K562 (cell line): ENCODE results near the gene FAM124A. TPM values are rescaled to one million over a fixed set of nuclear protein-coding genes. Genes with fewer than 3 reads are reported as not detected.

Experiments used
- ATAC-seq: fragments of 200-7000 bp; cut with Tn5 transposase; 3 replicates; pipeline ENCODE4 v1.9.1; 2020; ENCODE audit warnings: moderate library complexity
- BruUV-seq: library from RNA; stranded (reverse); fragments of 400-500 nt; replicated peaks from 2 replicates; lab custom pipeline; 2021; lab: Mats Ljungman, UMichigan
- CTCF ChIA-PET: fragments of 300-600 bp; formaldehyde crosslinking; extraction: SDS; loops from one replicate; lab custom pipeline; 2021; ENCODE audit warnings: low intra/inter-chr PET ratio; lab: Yijun Ruan, JAX
- POLR2A ChIA-PET: fragments of 300-600, 350-650 bp; sonication (Branson Sonifier 250); formaldehyde crosslinking; extraction: SDS; loops from one replicate; lab custom pipeline; 2021; ENCODE audit warnings: antibody characterized with exemption, inconsistent platforms; lab: Yijun Ruan, JAX
- DNase-seq, 4 experiments: peaks; one replicate each; pipeline versions ENCODE4 v3.0.0 to v3.0.0-alpha.2; 2011 to 2018; ENCODE audit warnings: low spot score in 3 of 4, mixed read lengths in 3 of 4; ENCODE audit errors: extremely low read depth in 1 of 4
- FAIRE-seq: peaks from 2 replicates; lab custom pipeline; 2011; peaks lifted over from hg19 to GRCh38; lab: Jason Lieb, UNC
- H2AFZ ChIP-seq: 2 replicates; pipeline ENCODE4 v1.6.0; 2011; ENCODE audit warnings: low read depth, low read length, control low read depth, inconsistent platforms
- H3K27ac ChIP-seq: fragments of 200-600 bp; 3 replicates; pipeline ENCODE4 v1.8.0; 2011; ENCODE audit warnings: low read depth, mild to moderate bottlenecking, control low read depth, inconsistent platforms, low read length, moderate library complexity, mixed read lengths; ENCODE audit errors: extremely low read depth
- H3K27me3 ChIP-seq, 2 experiments: fragments of 300-600 bp in 1 of 2; 2 replicates in 1 of 2; 3 replicates in 1 of 2; pipeline versions ENCODE4 v1.6.0 to v1.8.0; 2011; ENCODE audit warnings: inconsistent platforms in 2 of 2, low read length in 2 of 2, mild to moderate bottlenecking in 1 of 2, mixed read lengths in 1 of 2, moderate library complexity in 1 of 2; ENCODE audit not compliant: control insufficient read depth in 2 of 2, insufficient read depth in 2 of 2
- H3K36me3 ChIP-seq: fragments of 300-600 bp; 3 replicates; pipeline ENCODE4 v1.8.0; 2011; ENCODE audit warnings: mild to moderate bottlenecking, low read length, inconsistent platforms; ENCODE audit not compliant: control insufficient read depth, insufficient read depth
- H3K4me1 ChIP-seq, 2 experiments: fragments of 200-600 bp in 1 of 2; replicated peaks in 1 of 2; 2 replicates in 1 of 2; 3 replicates in 1 of 2; pipeline versions ENCODE4 v1.5.1 to v1.8.0; 2011; ENCODE audit warnings: inconsistent platforms in 2 of 2, low read length in 2 of 2, mild to moderate bottlenecking in 1 of 2, mixed read lengths in 1 of 2, moderate library complexity in 1 of 2; ENCODE audit not compliant: control insufficient read depth in 2 of 2, insufficient read depth in 2 of 2
- H3K4me2 ChIP-seq: 2 replicates; pipeline ENCODE4 v1.6.1; 2011; ENCODE audit warnings: low read length, control low read depth, inconsistent platforms, mixed read lengths; ENCODE audit not compliant: insufficient read depth
- H3K4me3 ChIP-seq: fragments of 200-600 bp; sonication (generic), shearing (Covaris generic); 2 replicates; pipeline ENCODE4 v1.5.1; 2016; ENCODE audit warnings: control low read depth, inconsistent platforms
- H3K79me2 ChIP-seq: fragments of 200-600 bp; 3 replicates; pipeline ENCODE4 v1.8.0; 2011; ENCODE audit warnings: low read length, inconsistent platforms; ENCODE audit not compliant: control insufficient read depth, insufficient read depth
- H3K9ac ChIP-seq, 2 experiments: 2 replicates each; pipeline versions ENCODE4 v1.6.0 to v1.6.1; 2011; ENCODE audit warnings: low read depth in 2 of 2, low read length in 2 of 2, control low read depth in 1 of 2, inconsistent platforms in 1 of 2, mild to moderate bottlenecking in 1 of 2, mixed read lengths in 1 of 2; ENCODE audit not compliant: insufficient read depth in 1 of 2
- H3K9me1 ChIP-seq: one replicate; pipeline ENCODE4 v1.6.0; 2011; ENCODE audit warnings: inconsistent platforms, mild to moderate bottlenecking, low read length, moderate library complexity; ENCODE audit not compliant: control insufficient read depth, insufficient read depth
- H3K9me3 ChIP-seq: replicated peaks from 2 replicates; pipeline ENCODE4 v1.5.1; 2011; ENCODE audit warnings: low read depth, low read length, inconsistent platforms; ENCODE audit not compliant: control insufficient read depth, insufficient read depth
- H4K20me1 ChIP-seq: replicated peaks from 2 replicates; pipeline ENCODE4 v1.6.1; 2011; ENCODE audit warnings: low read length, inconsistent platforms, mixed read lengths; ENCODE audit not compliant: control insufficient read depth, insufficient read depth
- MYC ChIP-seq, 2 experiments: fragments of 250-450 bp in 1 of 2; sonication (Bioruptor Pico) in 1 of 2; IDR thresholded peaks; 2 replicates each; pipeline versions ENCODE4 v1.5.1 to v1.6.1; 2012 to 2021; ENCODE audit warnings: low read depth in 2 of 2, borderline replicate concordance in 1 of 2, improper control_type of control experiment in 1 of 2, low read length in 1 of 2, mild to moderate bottlenecking in 1 of 2, moderate library complexity in 1 of 2
- RBM25 ChIP-seq: fragments of 200-400 bp; formaldehyde crosslinking; IDR thresholded peaks from 2 replicates; pipeline ENCODE4 v1.6.1; 2018; ENCODE audit warnings: low read length, low read depth, moderate library complexity; ENCODE audit not compliant: severe bottlenecking
- WGBS: fragments of 100-300 bp; shearing (Covaris generic); methylation state at CpG from one replicate; pipeline ENCODE4 v1.1.6; 2016; ENCODE audit warnings: low coverage, mixed read lengths; ENCODE audit not compliant: insufficient coverage; ENCODE audit errors: missing lambda C conversion rate; 5-methylcytosine and 5-hydroxymethylcytosine counted together
- in situ Hi-C: fragments of 300-500 bp; cut with MboI; formaldehyde crosslinking; loops from 4 replicates; pipeline ENCODE4 v1.15.0; 2018; ENCODE audit warnings: inconsistent platforms, mixed read lengths
- intact Hi-C: fragments of 100-400 bp; cut with micrococcal nuclease; formaldehyde crosslinking; loops from 2 replicates; pipeline ENCODE4 v1.14.2; 2022
- polyA plus RNA-seq, 8 experiments: library from polyadenylated mRNA; depleted of rRNA in 4 of 8; stranded (reverse) in 5 of 8; unstranded in 3 of 8; fragments of >200 nt; fragmentation: Nextera tagmentation in 2 of 8; fragmentation: Illumina TruSeq in 1 of 8; extraction: Ambion mirVana in 2 of 8; extraction: Trizol in 1 of 8; gene quantifications; 2 replicates each; pipeline versions ENCODE4 v1.2.1 to v1.2.3, GENCODE V29; 2011 to 2014; ENCODE audit warnings: inconsistent platforms in 1 of 8, missing spikeins in 1 of 8
- total RNA-seq, 7 experiments: library from RNA; depleted of rRNA in 6 of 7; stranded (reverse); fragments of >200 nt in 6 of 7; fragmentation: Illumina TruSeq in 2 of 7; extraction: Trizol in 2 of 7; gene quantifications; 2 replicates each; pipeline versions ENCODE4 v1.2.1 to v1.2.3, GENCODE V29; 2011 to 2021; ENCODE audit warnings: low replicate concordance in 1 of 7
- TF ChIP-seq, protein P1 (sequence below): fragments of 250-450 bp; sonication (Bioruptor Pico); IDR thresholded peaks from 2 replicates; pipeline ENCODE4 v1.5.0; 2022; ENCODE audit warnings: mild to moderate bottlenecking

Gene FAM124A
- total and polyA plus RNA-seq, 9 of the 15 experiments (the other 6 are each of a cell fraction or from before 2014, with no cell fraction given), result not detected

DNA sequence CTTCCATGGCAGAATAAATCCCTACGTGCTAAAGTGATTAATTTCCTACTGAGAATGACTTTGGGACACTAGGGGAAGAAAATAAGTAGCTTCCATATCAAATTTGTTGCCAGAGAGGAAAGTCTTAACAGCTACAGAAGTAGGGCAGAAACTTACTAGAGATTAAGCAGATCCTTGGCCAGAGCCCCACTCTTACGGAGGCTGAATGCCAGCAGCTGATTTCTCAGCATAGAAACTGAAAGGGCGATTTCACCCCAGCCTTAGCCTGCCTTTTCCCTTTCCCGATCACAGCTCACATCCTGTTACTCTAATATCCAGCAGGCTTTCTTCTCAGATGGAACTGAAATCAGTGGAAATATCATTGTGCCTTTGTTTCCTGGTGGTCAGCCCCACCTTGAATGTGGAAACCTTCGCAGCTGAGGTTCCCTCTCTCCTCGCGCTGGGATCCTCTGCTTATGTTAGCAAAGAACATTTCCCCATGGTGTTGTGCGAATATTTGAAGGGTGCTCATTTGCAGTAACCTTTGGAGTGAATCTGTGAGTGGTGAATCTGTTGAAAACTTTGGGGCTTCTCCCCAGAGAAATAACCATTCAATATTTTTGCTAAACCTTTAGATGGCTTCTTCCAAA, 8.4 kb downstream of the FAM124A start:
- FAIRE-seq (no peak), ATAC-seq (no peak), DNase-seq (no peak)
- Histone ChIP-seq H3K36me3 (no peaks in the 10 kb centered on the region), H3K9me1 (no peaks in the 10 kb centered on the region), H3K4me3 (no peak overlapping the region), H3K27me3 (peaks cover 0 to 7% of the 10 kb centered on the region in 2 experiments; a peak in 3 of 5 replicates), H3K4me1 (no peaks in the 10 kb centered on the region), H2AFZ (no peak overlapping the region), H3K9me3 (no peaks in the 10 kb centered on the region), H3K9ac (no peak overlapping the region), H3K27ac (no peak overlapping the region), H4K20me1 (no peaks in the 10 kb centered on the region), H3K4me2 (no peak overlapping the region), H3K79me2 (no peaks in the 10 kb centered on the region)
- BruUV-seq, result no TSS peak
- intact Hi-C loops (no loop called here), in situ Hi-C loops (no loop called here)
- WGBS, result 1% methylated on average over 6 of the region's 8 CpGs
- TF ChIP-seq RBM25, result no peak
- TF ChIP-seq, protein P1, sequence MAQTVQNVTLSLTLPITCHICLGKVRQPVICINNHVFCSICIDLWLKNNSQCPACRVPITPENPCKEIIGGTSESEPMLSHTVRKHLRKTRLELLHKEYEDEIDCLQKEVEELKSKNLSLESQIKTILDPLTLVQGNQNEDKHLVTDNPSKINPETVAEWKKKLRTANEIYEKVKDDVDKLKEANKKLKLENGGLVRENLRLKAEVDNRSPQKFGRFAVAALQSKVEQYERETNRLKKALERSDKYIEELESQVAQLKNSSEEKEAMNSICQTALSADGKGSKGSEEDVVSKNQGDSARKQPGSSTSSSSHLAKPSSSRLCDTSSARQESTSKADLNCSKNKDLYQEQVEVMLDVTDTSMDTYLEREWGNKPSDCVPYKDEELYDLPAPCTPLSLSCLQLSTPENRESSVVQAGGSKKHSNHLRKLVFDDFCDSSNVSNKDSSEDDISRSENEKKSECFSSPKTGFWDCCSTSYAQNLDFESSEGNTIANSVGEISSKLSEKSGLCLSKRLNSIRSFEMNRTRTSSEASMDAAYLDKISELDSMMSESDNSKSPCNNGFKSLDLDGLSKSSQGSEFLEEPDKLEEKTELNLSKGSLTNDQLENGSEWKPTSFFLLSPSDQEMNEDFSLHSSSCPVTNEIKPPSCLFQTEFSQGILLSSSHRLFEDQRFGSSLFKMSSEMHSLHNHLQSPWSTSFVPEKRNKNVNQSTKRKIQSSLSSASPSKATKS (CRISPR knock-in tag), result no peak
- no peak for TF ChIP-seq MYC (IDR thresholded peaks at IDR 0.05; ENCODE audit: low read depth, low read length)
- no peak for TF ChIP-seq MYC (CRISPR knock-in tag; IDR thresholded peaks at IDR 0.05; ENCODE audit: borderline replicate concordance, low read depth)
- CTCF ChIA-PET, result no interaction called here
- POLR2A ChIA-PET, result no interaction called here
